IMR-90 (cell line): ENCODE results near the gene CCSER2. TPM values are rescaled to one million over a fixed set of nuclear protein-coding genes. Genes with fewer than 3 reads are reported as not detected.

Experiments
- ATAC-seq: fragments of 200-7000 bp; cut with Tn5 transposase; 2 replicates; pipeline ENCODE4 v1.9.1; 2020; ENCODE audit warnings: low read depth, mild to moderate bottlenecking, moderate library complexity
- BruUV-seq: library from RNA; stranded (reverse); fragments of 400-500 nt; replicated peaks from 2 replicates; lab custom pipeline; 2021; lab: Mats Ljungman, UMichigan
- CTCF ChIA-PET: fragments of 300-600 bp; formaldehyde crosslinking; extraction: SDS; loops from one replicate; lab custom pipeline; 2021; ENCODE audit warnings: antibody characterized with exemption; lab: Yijun Ruan, JAX
- POLR2A ChIA-PET: fragments of 300-600 bp; sonication (Branson Sonifier 250); formaldehyde crosslinking; loops from one replicate; lab custom pipeline; 2022; ENCODE audit warnings: antibody characterized with exemption; ENCODE audit not compliant: unreplicated experiment; lab: Charles Lee
- DNase-seq: peaks from one replicate; pipeline ENCODE4 v3.0.0; 2013
- H2AFZ ChIP-seq: replicated peaks from 2 replicates; pipeline ENCODE3; 2013; ENCODE audit warnings: low read length, mild to moderate bottlenecking; ENCODE audit not compliant: poor library complexity
- H2AK5ac ChIP-seq: 2 replicates; pipeline ENCODE4 v1.6.1; 2013; ENCODE audit warnings: low read depth, low read length, inconsistent platforms
- H2AK9ac ChIP-seq: replicated peaks from 2 replicates; pipeline ENCODE3; 2013; ENCODE audit warnings: mild to moderate bottlenecking, low read depth, low read length, moderate library complexity; ENCODE audit not compliant: poor library complexity
- H2BK120ac ChIP-seq: 2 replicates; pipeline ENCODE4 v1.6.1; 2013; ENCODE audit warnings: low read depth, low read length, inconsistent platforms
- H2BK15ac ChIP-seq: 3 replicates; pipeline ENCODE4 v1.6.1; 2013; ENCODE audit warnings: low read depth, low read length, inconsistent platforms
- H2BK20ac ChIP-seq: 2 replicates; pipeline ENCODE4 v1.6.1; 2013; ENCODE audit warnings: low read depth, mild to moderate bottlenecking, inconsistent platforms, low read length, moderate library complexity
- H2BK5ac ChIP-seq: 2 replicates; pipeline ENCODE4 v1.6.1; 2013; ENCODE audit warnings: mild to moderate bottlenecking, low read depth, low read length, inconsistent platforms; ENCODE audit not compliant: poor library complexity, severe bottlenecking
- H3K14ac ChIP-seq: replicated peaks from 2 replicates; pipeline ENCODE4 v1.6.1; 2013; ENCODE audit warnings: low read depth, low read length, inconsistent platforms
- H3K18ac ChIP-seq: 2 replicates; pipeline ENCODE4 v1.6.1; 2013; ENCODE audit warnings: low read depth, low read length, control low read depth
- H3K23ac ChIP-seq: 2 replicates; pipeline ENCODE4 v1.6.1; 2013; ENCODE audit warnings: low read depth, low read length, inconsistent platforms
- H3K27ac ChIP-seq: 2 replicates; pipeline ENCODE4 v1.5.1; 2013; ENCODE audit warnings: mild to moderate bottlenecking, control low read depth, low read length; ENCODE audit not compliant: insufficient read depth
- H3K27me3 ChIP-seq: 2 replicates; pipeline ENCODE4 v1.6.1; 2013; ENCODE audit warnings: low read length; ENCODE audit not compliant: control insufficient read depth, insufficient read depth
- H3K36me3 ChIP-seq: 2 replicates; pipeline ENCODE4 v1.6.1; 2013; ENCODE audit warnings: low read length, mixed read lengths; ENCODE audit not compliant: control insufficient read depth, insufficient read depth
- H3K4ac ChIP-seq: 2 replicates; pipeline ENCODE4 v1.6.1; 2013; ENCODE audit warnings: low read depth, low read length, inconsistent platforms
- H3K4me1 ChIP-seq: 2 replicates; pipeline ENCODE4 v1.6.1; 2013; ENCODE audit warnings: low read length, mixed read lengths; ENCODE audit not compliant: control insufficient read depth, insufficient read depth
- H3K4me2 ChIP-seq: 2 replicates; pipeline ENCODE4 v1.6.1; 2013; ENCODE audit warnings: low read depth, mild to moderate bottlenecking, control low read depth, low read length, moderate library complexity
- H3K4me3 ChIP-seq: 2 replicates; pipeline ENCODE4 v1.5.1; 2013; ENCODE audit warnings: low read depth, mild to moderate bottlenecking, control low read depth, low read length, moderate library complexity; ENCODE audit not compliant: insufficient read depth
- H3K56ac ChIP-seq: 2 replicates; pipeline ENCODE4 v1.6.1; 2013; ENCODE audit warnings: low read length, inconsistent platforms; ENCODE audit not compliant: insufficient read depth; ENCODE audit errors: extremely low read depth
- H3K79me1 ChIP-seq, 2 experiments: 2 replicates each; pipeline ENCODE4 v1.6.1; 2013; ENCODE audit warnings: low read length in 2 of 2, inconsistent platforms in 1 of 2, low read depth in 1 of 2
- H3K9ac ChIP-seq: 2 replicates; pipeline ENCODE4 v1.6.1; 2013; ENCODE audit warnings: low read depth, low read length, control low read depth
- H3K9me1 ChIP-seq: 2 replicates; pipeline ENCODE4 v1.6.1; 2013; ENCODE audit warnings: low read length, inconsistent platforms; ENCODE audit not compliant: insufficient read depth
- H3K9me3 ChIP-seq: 2 replicates; pipeline ENCODE4 v1.6.1; 2013; ENCODE audit warnings: low read length; ENCODE audit not compliant: control insufficient read depth, insufficient read depth
- H4K20me1 ChIP-seq: 2 replicates; pipeline ENCODE4 v1.6.1; 2013; ENCODE audit warnings: low read length, inconsistent platforms; ENCODE audit not compliant: insufficient read depth
- H4K5ac ChIP-seq: 2 replicates; pipeline ENCODE4 v1.6.1; 2013; ENCODE audit warnings: mild to moderate bottlenecking, low read depth, low read length, control low read depth
- H4K8ac ChIP-seq, 2 experiments: 2 replicates each; pipeline ENCODE4 v1.6.1; 2013; ENCODE audit warnings: low read depth in 2 of 2, low read length in 2 of 2, control low read depth in 1 of 2, inconsistent platforms in 1 of 2
- H4K91ac ChIP-seq: 2 replicates; pipeline ENCODE4 v1.6.1; 2013; ENCODE audit warnings: low read depth, low read length, inconsistent platforms; ENCODE audit not compliant: insufficient read depth
- BHLHE40 ChIP-seq: fragments of 150-350 bp; IDR thresholded peaks from 2 replicates; pipeline ENCODE4 v1.6.1; 2016; ENCODE audit warnings: mild to moderate bottlenecking, low read depth, low read length
- CHD1 ChIP-seq: IDR thresholded peaks from 2 replicates; pipeline ENCODE4 v1.6.1; 2012; ENCODE audit warnings: low read depth, low read length, improper control_type of control experiment
- FOS ChIP-seq: fragments of 150-350 bp; IDR thresholded peaks from 2 replicates; pipeline ENCODE4 v1.6.1; 2016; ENCODE audit warnings: low read depth, low read length
- NFE2L2 ChIP-seq: fragments of 150-350 bp; IDR thresholded peaks from 2 replicates; pipeline ENCODE4 v1.6.1; 2016; ENCODE audit warnings: low read depth, mild to moderate bottlenecking, low read length
- POLR2A ChIP-seq: IDR thresholded peaks from 2 replicates; pipeline ENCODE4 v1.6.1; 2012; ENCODE audit warnings: mild to moderate bottlenecking, low read depth, low read length
- WGBS, 2 experiments: methylation state at CpG; one replicate each; pipeline versions ENCODE4 v1.1.5 to v1.1.7; 2013; ENCODE audit warnings: missing lambda C conversion rate in 2 of 2; ENCODE audit not compliant: insufficient read length in 1 of 2; ENCODE audit errors: extremely low coverage in 2 of 2; 5-methylcytosine and 5-hydroxymethylcytosine counted together
- dilution Hi-C: fragments of 300-500 bp; cut with HindIII; formaldehyde crosslinking; loops from one replicate; pipeline ENCODE4 v1.14.3; 2018; ENCODE audit warnings: low sequenced_read_pairs; ENCODE audit not compliant: unreplicated experiment
- in situ Hi-C: fragments of 300-500 bp; cut with MboI; formaldehyde crosslinking; loops from 3 replicates; pipeline ENCODE4 v1.14.3; 2019; ENCODE audit warnings: low sequenced_read_pairs, inconsistent platforms, mixed read lengths
- intact Hi-C: fragments of 100-400 bp; cut with micrococcal nuclease; formaldehyde crosslinking; loops from 2 replicates; pipeline ENCODE4 v1.10.0; 2022
- polyA plus RNA-seq, 3 experiments: library from polyadenylated mRNA; depleted of rRNA; stranded (reverse); fragments of >200 nt; gene quantifications; 2 replicates each; pipeline ENCODE4 v1.2.3, GENCODE V29; 2012; ENCODE audit warnings: low replicate concordance in 1 of 3
- total RNA-seq: library from RNA; depleted of rRNA; stranded (reverse); fragments of >200 nt; gene quantifications from 2 replicates; pipeline ENCODE4 v1.2.3, GENCODE V29; 2012

Gene CCSER2
- total and polyA plus RNA-seq, 2 of the 4 experiments (the other 2 are of a cell fraction): 20.4 to 31.7 TPM

- Histone ChIP-seq H3K18ac (peak overlapping the region; percentile 93), H3K9me3 (no peaks in the 10 kb centered on the region), H3K4me3 (no peak overlapping the region), H2BK120ac (peak overlapping the region; percentile 94), H4K20me1 (no peaks in the 10 kb centered on the region), H4K5ac (peak overlapping the region; percentile 85; the same call in 1 of the 2 replicates), H3K27ac (peak overlapping the region; percentile 40), H3K36me3 (no peaks in the 10 kb centered on the region), H2AK9ac (peak overlapping the region; percentile 86), H4K8ac (peak overlapping the region; percentile 61 to 86), H3K4ac (peak overlapping the region; percentile 87), H3K4me2 (peak overlapping the region; percentile 71), H2BK20ac (peak overlapping the region; percentile 94), H2AK5ac (peak overlapping the region; percentile 92), H3K9ac (peak overlapping the region; percentile 41; the same call in 1 of the 2 replicates), H3K4me1 (peaks cover 11% of the 10 kb centered on the region), H2AFZ (peak overlapping the region; percentile 95), H4K91ac (peak overlapping the region; percentile 95), H3K27me3 (no peaks in the 10 kb centered on the region), H3K14ac (peak overlapping the region; percentile 69), H3K79me1 (no peaks in the 10 kb centered on the region), H3K23ac (peak overlapping the region; percentile 80), H2BK15ac (peak overlapping the region; percentile 65; the same call in 2 of the 3 replicates), H3K56ac (peak overlapping the region; percentile 87; the same call in 1 of the 2 replicates), H2BK5ac (peak overlapping the region; percentile 77), H3K9me1 (peaks cover 2% of the 10 kb centered on the region; the same call in 1 of the 2 replicates)
- CTCF ChIA-PET: interaction anchor here (0.7 to 1.6 kb wide), 13 partner anchors 9 to 1836 kb away, joined by 3 to 7 read pairs (median 4); no protein-coding TSS in a partner anchor
- dilution Hi-C loops (no loop called here), in situ Hi-C loops (loop anchor here (5.0 kb wide), 1 partner anchor 1832 kb away; no protein-coding TSS in a partner anchor), intact Hi-C loops (loop anchor here (1.0 kb wide), 1 partner anchor 1837 kb away; no protein-coding TSS in a partner anchor)
- ATAC-seq (peak; percentile 79), DNase-seq (peak; percentile 82)
- BruUV-seq: no TSS peak
- WGBS, 2 experiments: 14% methylated on average over 1 of the region's 8 CpGs; no CpG with 5 or more reads in 1 of the 2 experiments
- TF ChIP-seq CHD1 (no peak; the same call in 1 of the 2 replicates), NFE2L2 (no peak), FOS (peak; percentile 18; the same call in 1 of the 2 replicates), BHLHE40 (peak; percentile 34; the same call in 1 of the 2 replicates), POLR2A (peak; percentile 75; the same call in 1 of the 2 replicates)
- POLR2A ChIA-PET: no interaction called here
Measured at GRCh38 chr10:84540022-84540616, 211.7 kb downstream of the CCSER2 start.
